ENCODE measurements around the gene PDPK1.
"Not testable (repeated sequence)": the region's sequence is repeated elsewhere in the genome, so short reads cannot be mapped to it uniquely, and the experiment has no call there.

PDPK1 gene

DNA sequence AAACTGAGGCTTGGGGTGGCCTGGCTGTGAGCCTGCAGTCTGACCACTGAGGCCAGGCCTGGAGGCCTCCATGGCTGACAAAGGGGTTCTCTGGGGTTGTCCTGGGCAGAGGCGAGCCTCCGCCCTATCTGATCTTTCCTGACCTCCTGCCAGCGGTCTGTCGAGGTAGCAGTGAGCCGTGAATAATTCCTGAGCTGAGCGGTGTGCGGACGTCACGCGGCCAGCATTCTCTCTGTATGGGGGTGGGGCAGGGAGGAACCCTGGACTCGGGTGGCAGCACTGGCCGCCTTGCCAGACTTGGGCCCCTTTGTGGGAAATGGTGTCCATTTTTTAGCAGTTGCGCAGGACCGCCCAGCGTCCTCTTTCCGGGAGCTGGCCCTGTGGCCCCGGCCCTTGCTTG, 74.1 kb downstream of the PDPK1 start:
- not testable (repeated sequence) for DNase-seq (ENCODE audit: low read depth in 3 of 3)

DNA sequence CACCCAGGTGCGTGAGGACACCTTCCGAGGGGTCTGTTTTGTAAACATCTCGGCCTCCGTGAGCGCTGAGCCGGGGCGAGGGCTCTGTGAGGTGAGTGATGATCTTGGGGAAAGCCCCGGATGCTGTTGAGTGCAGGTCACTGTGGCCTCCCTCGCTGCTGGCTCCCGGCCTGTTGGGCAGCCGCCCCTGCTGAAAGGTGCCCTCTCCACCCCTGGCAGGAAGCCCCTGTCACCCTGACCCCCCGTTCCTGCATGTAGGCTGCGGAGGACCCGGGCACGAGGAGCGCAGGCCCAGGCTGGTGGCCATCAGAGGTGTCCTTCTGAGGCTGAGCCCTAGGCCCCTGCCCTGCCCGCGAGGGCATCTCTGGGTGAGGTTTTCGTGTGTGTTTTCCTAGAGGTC, 75.4 kb downstream of the PDPK1 start:
- not testable (repeated sequence) for DNase-seq (ENCODE audit: low read depth in 3 of 3)

DNA sequence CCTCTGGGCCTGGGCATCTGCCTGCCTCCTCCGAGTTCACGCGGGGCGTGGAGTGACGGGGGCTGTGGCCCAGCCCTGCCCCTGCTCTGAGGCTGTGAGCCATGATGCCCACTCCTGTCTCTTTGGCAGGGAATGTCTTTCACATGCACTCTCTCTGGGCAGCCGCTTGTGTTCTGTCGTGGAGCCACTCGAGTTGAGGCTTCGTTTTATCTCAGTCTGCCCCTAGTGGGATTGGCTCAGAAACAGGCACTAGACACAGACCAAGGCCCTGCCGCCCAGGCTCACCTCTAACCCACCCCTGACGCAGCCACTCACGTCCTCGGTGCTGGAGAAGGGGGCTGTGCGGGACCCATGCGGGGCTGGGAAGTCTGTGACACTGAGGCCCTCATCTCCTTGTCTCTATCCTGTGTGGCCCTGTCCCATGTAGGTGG, 77.0 kb downstream of the PDPK1 start:
- DNase-seq (ENCODE audit: low read depth in 3 of 3) = no peak

DNA sequence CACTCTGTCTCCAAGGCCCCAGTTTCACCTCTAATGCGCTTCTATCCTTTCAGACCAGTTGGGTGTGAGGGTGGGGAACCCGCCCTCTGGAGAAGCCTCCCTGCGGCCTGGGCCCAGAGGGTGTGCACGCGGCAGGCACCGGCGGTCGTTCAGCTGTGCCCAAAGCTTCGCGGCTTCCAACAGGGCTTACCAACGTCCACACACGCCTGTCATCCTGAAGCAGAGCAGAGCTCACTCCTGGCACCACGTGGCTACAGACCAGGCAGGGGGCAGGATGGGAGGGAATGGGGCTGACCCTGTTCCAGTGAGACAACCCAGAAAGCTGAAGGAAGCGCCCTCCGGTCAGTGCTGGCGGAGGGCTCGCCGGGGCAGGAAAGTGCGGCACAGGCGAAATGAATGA, 81.1 kb downstream of the PDPK1 start:
- DNase-seq (ENCODE audit: low read depth in 3 of 3) = not testable (repeated sequence)

DNA sequence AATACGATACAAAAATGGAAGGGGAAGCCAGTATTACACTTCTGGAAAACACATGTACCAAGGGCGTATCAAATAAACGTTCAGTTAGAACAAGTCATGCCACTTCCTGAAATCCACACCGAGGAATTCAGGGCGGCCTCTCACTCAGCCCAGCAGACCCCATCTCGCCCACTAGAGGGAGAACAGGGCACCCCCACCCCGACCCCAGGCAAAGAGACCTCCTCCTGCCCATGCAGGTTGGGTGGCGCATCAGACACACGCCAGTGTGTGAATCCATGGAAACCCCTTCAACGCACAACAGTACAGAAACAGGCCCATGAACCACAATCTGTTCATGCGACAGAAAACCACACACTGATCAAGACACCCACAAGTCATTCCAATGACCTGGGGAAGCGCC, 81.8 kb downstream of the PDPK1 start:
- DNase-seq (ENCODE audit: low read depth in 3 of 3) = peak in 1 of 3 experiments; percentile 14

DNA sequence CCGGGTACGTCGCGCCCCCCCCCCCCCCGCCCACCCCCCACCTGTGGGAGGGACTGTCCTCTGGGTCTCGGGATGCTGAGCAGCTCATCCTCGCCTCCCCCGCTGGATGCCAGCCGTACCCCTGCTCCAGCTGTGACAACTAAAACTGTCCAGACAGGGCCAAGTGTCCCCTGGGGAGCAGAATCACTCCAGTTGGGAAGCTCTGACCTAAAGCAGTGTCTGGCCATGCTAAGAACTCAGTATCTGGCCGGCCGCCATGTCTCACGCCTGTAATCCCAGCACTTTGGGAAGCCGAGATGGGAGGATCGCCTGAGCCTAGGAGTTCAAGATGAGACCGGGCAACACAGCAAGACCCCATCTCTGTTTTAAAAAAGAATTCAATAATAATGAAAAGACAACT, 83.0 kb downstream of the PDPK1 start:
- DNase-seq (ENCODE audit: low read depth in 3 of 3) = not testable (repeated sequence)

DNA sequence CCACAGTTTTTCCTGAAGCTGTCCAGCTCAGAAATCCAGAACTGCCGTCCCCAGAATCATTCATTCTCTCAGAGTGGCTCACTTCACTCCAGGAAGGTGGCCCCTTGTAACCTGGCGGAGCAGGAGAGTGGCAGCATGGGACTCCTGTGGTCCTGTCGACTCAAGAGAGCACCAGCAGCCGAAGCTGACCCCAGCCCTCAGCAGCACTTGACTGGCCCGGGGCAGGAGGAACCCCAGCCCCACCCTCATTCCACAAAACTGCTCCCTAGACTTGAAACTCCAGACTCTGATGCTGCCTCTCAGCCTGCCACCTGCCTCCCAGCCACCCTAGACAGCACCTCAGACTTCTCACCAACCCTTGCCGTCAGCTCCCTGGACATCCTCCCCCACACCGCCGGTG, 83.6 kb downstream of the PDPK1 start:
- DNase-seq (ENCODE audit: low read depth in 3 of 3) = not testable (repeated sequence)

DNA sequence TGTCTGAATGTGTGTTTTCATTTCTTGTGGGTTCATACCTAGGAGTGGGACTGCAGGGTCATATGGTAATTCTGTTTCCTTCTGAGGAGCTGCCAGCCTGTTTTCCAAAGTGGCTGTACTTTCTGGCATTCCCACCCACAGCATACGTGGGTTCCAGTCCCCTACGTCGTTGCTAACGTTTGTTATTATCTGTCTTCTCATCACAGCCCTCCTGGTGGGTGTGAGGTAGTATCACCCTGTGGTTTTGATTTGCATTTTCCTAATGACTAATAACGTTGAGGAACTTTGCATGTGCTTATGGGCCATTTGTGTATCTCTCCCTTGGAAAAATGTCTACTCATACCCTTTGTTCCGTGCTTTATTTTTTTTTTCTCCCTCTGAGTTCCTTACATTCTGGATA, 89.3 kb downstream of the PDPK1 start:
- not testable (repeated sequence) for DNase-seq (ENCODE audit: low read depth in 3 of 3)

DNA sequence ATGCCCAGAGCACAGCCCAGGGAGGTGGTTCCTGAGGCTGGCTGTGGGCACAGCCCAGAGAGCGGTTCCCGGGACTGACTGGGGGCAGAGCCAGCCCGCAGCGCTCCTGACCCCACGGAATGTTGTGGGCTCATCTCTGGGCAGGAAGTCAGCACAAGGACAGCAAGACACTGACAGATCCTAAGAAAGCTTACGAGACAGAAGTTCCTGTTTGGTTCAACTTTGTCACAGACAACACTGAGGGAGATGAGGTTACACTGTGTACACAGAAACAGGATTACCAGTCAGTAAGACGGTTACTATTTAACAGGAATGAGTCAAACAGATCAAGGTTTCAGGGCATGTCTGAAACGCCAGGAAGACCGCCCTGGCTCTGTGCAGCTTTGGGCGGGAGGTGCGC, 93.4 kb downstream of the PDPK1 start:
- DNase-seq (ENCODE audit: low read depth in 3 of 3) = not testable (repeated sequence)

DNA sequence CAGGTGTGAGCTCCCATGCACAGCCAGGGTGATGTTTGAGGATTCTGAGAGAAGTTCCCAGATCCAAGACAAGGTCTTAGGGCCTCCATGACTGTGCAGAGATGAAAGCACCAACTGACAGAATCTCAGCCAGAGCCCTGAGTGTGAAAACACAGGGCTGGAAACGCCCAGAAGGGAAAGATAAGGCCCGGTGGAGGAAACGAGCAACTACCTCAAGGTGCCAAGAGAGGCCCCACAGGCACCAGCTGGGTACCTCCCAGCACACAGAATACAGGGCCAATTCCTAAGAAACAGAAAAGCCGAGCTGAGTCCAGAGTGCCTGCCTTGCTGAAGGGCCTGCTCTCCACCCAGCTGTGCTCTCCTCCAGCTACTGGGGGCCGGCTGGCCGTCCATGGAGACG, 94.5 kb downstream of the PDPK1 start:
- not testable (repeated sequence) for DNase-seq (ENCODE audit: low read depth in 3 of 3)

DNA sequence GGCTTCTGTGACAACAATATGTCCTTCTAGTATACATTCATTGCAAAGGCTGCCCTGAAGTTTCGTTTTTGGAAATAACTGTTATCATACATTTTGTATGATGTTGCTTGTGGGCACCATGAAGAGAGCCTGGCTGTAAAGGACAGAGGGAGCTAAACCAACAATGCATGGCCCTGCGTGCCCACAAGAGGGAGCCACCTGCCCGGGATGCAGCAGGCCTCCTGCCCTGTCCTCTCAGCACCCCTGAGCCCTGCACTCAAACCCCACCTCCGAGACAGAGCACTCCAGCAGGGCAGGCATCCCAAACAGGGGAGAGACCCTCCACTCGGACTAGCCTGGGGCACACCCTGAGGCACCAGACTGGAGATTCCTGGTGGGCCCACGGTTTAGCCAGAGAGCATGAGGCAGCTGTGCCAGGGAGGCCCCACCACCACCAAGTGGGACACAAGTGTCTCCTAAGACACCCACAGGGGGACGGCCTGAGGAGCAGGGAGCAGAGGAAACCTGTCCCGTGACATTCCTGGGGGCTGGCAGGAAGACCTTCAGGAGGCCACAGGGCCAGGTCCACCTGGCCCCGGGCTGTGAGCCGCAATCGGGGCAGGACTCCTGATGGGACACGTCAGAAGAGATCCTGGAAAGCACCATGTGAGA, 101.4 kb downstream of the PDPK1 start:
- peak in 2 of 3 experiments; percentile 43 to 46 for DNase-seq (ENCODE audit: low read depth in 3 of 3)

DNA sequence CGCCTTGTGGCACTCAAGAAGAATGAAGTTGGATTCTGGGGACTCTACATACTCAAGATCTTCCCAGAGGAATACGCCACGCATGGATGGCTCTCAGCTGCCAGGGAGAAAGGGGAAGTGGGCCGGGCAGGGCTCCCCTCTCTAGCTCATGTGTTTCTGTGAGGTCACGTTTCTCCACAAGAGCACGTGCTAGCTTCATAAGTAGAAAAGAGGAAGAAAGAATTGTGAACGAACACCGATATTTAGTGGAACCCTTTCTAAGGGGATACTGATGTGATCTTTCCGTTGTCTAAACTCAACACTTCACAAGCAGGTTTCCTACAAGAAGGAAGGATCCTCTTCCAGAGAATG, 101.9 kb downstream of the PDPK1 start:
- DNase-seq (ENCODE audit: low read depth in 3 of 3) = not testable (repeated sequence)

DNA sequence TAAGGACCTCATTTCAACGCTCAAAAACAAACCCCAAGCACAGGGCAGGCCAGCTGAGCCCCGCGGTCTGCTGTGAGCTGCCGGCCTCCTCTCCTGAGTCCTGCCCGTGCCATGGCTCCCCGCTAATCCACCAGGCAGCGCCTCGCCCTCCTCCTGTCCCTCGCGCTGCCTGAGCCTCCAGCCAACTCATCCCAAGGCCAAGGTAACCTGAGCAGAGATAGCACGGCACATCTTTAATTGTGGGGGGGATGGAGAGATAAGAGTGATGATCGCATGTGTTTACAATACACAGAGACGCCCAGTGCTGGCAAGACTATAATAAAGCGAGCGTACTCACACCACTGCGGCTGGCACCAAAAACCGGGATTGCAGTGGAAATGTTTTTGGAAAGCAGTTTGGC, 104.7 kb downstream of the PDPK1 start:
- not testable (repeated sequence) for DNase-seq (ENCODE audit: low read depth in 3 of 3)

DNA sequence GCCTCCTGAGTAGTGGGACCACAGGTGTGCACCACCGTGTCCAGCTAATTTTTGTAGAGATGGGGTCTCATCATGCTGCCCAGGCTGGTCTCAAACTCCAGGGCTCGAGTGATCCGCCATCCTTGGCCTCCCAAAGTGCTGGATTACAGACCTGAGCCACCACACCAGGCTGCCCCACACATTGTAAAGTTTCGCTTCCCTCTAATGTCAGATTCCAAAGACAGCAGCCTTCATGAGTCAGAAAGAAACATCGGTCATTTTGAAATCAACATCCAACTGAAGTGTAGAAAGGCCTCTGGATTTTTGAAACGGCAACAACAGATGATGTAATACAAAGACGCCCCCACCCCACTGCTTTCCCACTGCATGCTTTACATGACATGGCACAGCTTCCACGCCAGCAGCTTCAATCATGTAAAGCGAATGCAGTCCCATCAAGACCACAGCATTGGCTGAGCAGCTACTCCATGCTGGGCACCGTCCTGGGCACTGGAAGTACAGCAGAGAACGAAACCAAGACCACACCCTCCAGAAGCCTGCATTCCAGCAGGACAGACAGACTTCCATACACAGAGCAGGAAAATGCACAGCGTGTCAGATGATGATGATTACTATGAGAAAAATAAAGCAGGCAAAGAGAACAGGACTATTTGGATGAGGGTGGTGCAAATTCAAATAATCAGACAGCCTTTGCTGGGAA, 107.1 kb downstream of the PDPK1 start:
- DNase-seq (ENCODE audit: low read depth in 3 of 3) = not testable (repeated sequence)

DNA sequence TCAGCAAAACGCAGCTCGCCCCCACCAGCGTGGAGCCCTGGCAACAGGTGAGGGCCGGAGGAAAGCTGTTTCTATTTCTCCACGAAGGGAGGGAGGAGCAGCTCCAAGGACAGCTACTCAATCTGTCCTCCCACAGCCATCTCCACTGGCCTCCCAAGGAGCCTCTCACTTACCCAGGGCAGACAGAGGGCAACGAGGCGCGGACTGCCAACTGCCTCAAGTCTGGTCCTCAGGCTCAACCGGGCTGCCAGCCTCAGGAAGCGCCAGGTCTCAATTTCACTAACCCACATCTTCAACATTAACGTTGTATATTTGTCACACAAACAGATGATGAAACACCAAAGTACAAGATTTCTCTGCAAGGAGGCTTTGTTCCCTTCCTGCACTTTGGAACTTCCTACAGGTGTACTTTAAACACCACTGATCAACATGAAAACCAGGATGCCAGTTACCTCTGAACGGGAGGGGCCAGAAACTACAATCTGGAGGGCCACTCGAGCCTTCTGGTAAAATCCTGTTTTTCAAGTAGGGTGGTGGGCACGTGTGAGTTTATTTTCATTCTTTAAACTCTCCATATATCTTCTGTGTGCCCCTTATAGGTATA, 113.5 kb downstream of the PDPK1 start:
- not testable (repeated sequence) for DNase-seq (ENCODE audit: low read depth in 3 of 3)
